ENCODE results near the gene MCUR1. TPM values are rescaled to one million over a fixed set of nuclear protein-coding genes. Genes with fewer than 3 reads are reported as not detected.

Gene MCUR1
- total RNA-seq, result 8.4 and 11.4 TPM in 2 replicates

GRCh38 chr6:13814176-13814937, at the start of gene MCUR1:
TSS of gene MCUR1 (minus strand) at chr6:13814557. CDS start at chr6:13814429, 128 bp downstream.

Other genes with a start within 250 kb of the MCUR1 start
- 7.8 and 9.9 TPM in 2 replicates for gene SIRT5, start 240.0 kb downstream of the MCUR1 start, total RNA-seq
- 50.5 and 70.2 TPM in 2 replicates for gene NOL7, start 199.2 kb downstream of the MCUR1 start, total RNA-seq
- gene RANBP9, start 102.7 kb downstream of the MCUR1 start, total RNA-seq, result 21.1 and 32.5 TPM in 2 replicates
- gene RNF182, start 110.4 kb upstream of the MCUR1 start, total RNA-seq, result 2.2 and 5.3 TPM in 2 replicates

Data from epithelial cell of alveolus of lung (primary cell).